Stimulated activated CD4-positive, alpha-beta T cell treated with anti-CD3 and anti-CD28 coated beads, Interleukin-2, amount 100 ng/mL, for 4 hours (primary cell): ENCODE measurements around the gene MAB21L1.

ENCODE experiments used
- DNase-seq: peaks from one replicate; pipeline ENCODE4 v3.0.0-alpha.2; 2020; ENCODE audit warnings: low read depth

The MAB21L1 gene

DNA sequence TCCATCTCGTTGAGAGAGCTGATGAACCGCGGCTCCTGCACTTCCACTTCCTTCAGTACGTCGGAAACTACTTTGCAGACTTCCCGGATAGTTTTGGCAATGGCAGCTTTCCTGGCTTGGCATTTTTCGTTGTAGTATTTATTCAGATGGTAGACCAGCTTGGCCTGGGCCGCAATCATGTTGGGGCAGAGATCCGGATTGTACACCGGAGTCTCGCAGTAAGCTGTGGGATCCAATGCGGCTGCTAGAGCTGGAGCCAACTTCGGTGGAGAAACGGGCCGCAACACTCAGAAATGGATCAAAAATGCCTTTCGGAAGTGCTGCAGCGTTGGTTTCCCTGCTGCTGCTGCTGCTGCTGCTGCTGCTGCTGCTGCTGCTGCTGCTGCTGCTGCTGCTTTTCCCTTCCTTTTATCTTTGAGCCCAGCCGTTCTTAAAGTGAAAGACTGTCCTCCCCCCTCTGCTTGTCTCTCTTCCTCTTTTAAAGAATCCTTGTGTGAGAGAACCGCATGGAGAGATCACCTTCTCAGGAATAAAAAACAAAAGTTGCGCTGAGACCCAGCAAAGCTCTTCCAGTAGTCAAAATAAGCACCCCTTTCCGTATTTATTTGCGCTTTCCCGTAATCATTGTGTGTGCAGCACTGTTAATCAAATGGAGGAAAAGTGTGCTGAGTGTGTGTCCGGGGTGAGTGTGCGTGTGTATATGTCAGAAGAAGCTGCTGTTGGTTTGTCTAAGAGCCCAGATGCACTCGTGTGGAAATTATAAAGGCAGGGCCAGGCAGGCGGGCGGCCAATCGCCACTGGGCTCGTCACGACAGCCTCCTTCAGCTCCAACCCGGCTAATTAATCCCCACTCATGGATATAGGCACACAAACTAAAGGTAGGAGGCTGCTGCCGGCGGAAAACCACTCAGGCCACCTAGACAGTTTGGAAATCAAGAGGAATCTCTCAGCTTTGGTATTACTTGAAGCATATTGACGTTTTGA lies at the start of gene MAB21L1:
MAB21L1 (minus strand) TSS at position 730 of the 984 bp plus-strand sequence; CDS start at position 179, 551 bp downstream.
- no peak for DNase-seq

DNA sequence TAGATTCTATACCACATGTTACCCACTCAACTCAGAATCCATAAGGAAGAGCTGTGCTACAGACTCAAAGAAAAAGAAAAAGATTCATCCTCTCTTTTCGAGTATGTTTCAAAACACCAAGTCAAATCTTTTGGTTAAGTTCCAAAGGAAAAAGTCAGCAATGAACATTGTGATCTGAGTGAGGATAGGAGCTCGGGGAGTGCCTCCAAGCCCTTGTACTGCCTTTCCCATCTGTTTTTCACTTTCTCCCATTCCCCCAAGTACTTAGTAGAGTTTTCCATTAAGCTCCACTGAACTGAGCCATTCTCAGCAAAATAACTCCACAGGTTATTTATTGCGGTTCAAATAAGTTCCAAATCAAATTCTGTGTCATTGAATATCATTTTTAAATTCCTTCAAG lies 47.7 kb upstream of the MAB21L1 start:
- DNase-seq, result no peak

DNA sequence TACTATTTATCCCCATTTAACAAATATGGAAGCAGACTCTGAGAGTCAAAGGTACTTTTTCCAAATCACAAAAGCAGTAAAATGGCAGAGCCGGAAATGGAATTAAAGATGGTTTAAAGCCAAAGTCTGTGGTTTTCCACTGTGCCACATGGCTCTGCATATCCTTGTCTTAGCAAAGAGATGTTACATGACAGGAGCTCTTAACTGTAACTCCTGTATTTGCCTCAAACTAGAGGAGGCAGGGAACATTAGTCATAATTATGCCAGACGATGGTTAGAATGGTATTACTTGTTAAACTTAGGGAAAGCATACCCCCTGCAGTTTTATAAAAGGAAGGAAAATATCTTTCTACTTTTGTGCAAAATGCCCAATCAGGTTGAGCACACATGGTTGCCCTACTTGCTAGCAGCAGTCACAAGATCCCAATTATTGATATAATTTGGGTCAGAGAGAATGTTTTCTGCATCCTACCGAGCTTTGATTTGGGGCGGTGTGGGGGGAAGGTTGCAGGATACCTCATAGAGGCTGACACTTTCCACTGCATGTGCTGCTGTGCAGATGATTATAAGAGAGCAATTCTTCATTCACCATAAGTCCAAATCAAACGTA lies 42.0 kb upstream of the MAB21L1 start:
- no peak for DNase-seq

DNA sequence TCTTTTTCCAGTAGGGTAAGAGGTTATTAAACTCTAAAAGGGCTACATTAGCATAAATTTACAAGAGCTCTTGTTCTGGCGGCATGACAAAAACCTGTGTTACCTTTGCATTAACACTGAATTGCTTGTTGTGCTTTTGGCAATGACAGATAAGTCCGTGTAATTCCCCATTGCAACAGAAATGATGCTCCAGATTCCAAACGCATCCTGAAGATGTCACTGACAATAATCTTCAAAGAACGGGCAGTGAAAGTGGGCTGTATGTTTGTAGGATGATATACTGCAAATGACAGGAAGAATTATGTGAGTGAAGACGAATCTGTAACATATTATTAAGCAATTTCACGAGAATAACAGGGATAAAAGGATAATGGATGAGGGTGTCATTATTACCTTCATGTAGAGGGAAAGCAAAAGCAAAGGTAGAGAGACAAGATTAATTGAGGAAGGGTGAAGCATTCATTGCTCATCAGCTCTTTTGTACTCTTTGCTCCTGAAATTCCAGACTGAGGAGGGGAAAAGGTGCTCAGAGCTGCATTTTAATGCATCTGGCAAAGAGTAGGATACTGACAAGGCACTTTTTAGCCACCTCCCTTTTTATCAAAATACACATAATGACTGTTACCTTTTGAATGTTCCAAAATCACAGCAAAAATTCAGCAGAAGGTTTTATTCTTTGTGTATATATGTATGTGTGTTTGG lies 38.5 kb upstream of the MAB21L1 start:
- DNase-seq, result no peak

DNA sequence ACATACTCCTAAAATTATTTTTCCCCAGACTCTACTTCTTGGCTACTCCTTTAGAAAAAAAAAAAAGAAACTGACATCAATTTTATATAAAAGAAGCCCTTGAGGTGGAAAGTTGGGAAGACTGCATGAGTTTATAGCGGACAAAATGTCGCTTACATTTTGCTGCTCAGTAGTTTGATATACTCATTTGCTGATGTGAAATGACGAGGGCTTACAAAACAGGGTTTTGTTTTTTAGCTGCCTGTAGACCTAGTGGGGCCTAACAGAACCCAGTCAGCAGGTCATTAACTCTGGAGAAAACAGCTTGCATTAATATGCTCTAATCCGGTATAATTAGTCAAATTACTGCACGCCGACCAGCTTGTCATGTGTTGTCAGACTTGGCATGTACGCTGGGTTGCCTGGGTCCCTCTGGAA lies 37.6 kb upstream of the MAB21L1 start:
- no peak for DNase-seq

DNA sequence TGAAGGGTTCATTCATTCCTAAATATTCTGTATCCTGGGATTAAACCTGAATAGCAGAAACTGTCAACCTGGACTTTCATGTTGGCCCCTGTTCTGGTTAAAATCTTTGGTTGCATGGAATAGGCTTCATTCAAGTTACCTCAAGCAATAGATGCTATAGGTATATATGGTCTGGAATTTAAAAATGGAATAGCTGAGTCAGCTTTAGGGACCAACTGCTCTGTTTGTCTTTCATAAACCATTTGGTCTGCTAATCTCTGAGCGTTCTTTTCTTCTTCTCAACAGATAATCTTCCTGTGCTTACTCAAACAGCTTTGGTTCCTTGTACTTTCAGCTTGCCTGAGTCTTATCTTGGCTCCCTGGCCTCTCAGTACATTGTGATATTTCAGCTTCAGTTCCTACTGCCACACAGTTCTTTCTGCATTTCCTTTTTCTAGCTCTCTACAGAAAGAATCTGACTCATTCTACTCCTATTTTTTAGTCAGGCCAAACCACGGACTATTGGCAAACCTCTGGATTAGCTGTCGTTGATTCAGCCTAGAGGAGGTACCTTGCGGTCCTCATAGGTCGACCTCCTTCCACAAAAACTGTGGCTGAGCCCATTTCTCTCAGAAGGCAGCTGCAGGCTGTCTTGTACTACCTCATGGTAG lies 35.9 kb upstream of the MAB21L1 start:
- no peak for DNase-seq

DNA sequence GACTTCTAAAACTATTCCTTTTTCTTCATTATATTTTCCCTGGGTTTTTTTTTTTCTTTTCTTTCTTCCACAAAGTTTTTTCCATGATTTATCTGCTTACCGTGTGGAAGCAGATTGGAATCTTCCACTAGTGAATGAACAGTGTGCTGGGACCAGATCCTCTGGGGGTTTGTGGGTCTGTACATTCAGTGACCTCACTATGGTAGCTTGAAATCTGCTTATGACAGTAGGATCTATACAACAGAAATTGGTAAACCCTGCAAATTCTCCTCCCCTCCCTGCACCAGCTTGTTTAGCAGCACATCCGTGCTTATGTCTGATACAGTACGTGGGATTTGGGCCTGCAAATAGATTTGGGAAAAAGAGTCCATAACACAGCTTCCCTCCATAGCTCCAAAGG lies 26.0 kb upstream of the MAB21L1 start:
- no peak for DNase-seq

DNA sequence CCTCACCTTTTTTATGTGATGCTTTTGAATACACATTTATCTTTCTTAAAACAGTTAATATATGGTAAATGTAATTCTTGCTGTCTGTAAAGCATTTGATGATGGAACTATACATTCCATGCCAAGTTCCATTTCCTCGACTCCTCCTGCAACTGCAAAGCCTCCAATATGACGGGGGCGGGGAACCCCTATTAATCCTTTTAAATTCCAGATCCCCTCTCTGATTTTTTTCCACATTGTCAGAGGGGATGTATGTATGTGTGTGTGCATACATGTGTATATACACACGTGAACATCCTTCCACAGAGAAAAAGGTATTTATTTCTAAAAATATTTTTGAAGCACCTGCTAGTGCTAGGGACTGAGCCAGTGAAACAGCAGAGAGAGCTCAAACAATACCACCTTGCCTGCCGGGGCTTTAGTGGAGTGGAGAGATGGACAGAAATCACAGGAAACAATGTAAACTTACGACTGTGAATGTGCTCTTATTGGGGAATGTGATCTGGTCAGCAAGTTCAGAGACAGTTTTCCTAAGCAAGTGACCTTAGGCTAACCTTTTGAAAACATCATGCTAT lies 25.3 kb upstream of the MAB21L1 start:
- no peak for DNase-seq

DNA sequence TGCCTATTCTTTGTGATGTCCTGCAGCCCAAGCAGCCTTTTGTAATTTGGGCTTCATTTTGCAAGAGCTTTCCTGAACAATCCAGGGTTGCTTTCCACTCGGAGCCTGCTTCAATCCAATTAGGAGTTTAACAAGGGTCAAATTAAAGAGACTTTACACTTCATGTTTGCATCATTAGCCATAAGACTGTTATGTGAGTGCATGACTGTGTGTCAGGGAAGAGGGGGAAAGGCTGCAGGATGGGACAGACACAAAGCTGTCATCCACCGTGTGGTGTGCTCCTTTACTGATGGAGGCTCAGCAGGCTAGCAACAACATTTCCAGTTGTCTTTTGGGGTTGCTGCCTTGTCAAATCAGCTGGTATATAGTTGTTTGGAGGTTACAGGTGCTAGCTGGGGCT lies 23.7 kb upstream of the MAB21L1 start:
- no peak for DNase-seq

DNA sequence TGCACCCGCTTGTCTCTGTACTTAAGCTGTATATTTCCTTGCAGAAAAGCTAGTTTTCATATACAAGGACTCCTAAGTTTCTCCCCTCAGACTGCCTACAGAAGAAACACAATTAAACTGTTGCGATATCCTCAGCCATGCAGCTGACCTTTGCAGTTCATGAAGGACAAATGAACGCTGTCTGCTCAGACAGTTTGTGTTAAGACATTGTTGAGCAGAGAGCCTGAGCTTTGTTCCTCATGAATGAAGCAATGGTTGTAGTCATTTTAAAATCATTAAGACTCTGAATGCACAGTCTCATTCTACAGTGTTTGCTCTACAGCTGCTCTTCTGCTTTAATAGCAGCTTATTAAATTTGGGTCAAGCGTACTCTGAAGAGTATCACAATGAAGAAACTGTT lies 23.2 kb upstream of the MAB21L1 start:
- no peak for DNase-seq

DNA sequence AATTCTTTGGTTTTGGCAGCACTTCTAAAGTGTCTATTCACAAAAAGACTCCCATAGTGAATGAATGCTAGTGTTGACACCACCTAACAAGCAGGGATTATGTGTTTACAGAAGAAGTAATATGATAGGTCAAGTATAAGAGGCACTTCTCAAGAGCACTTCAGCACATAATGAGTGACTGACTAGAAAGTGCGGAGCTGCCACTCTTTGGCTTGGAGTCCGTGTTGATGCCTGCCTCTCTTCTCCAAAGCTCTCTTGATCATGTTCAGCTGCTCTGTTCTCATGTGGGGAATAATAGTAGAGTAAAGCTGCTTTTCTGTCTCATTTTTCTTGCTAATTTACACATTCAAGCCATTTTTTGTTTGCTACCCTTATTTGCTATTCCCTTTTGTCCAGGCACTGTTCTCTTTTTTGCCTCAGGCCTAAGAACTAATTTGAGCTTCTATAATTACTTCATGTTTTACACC lies 22.7 kb upstream of the MAB21L1 start:
- DNase-seq, result no peak

DNA sequence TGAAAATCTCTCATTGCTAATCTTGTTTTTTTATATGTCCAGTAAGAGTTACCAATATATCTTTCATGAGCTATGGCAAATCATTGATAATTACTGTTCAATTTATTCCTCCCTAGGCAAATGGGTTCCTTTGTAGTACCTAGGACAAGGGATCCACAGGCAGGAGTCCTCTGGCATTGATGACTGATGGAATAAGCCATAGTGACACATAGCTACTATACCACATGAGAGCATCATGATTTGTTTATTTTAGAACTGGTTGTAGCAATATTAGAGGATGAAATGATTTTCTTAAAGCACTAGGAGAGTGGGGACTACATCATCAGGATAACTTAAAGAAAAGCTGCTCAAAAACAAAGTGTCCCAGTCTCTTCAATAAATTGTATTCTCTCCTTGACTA lies 21.7 kb upstream of the MAB21L1 start:
- DNase-seq, result no peak

DNA sequence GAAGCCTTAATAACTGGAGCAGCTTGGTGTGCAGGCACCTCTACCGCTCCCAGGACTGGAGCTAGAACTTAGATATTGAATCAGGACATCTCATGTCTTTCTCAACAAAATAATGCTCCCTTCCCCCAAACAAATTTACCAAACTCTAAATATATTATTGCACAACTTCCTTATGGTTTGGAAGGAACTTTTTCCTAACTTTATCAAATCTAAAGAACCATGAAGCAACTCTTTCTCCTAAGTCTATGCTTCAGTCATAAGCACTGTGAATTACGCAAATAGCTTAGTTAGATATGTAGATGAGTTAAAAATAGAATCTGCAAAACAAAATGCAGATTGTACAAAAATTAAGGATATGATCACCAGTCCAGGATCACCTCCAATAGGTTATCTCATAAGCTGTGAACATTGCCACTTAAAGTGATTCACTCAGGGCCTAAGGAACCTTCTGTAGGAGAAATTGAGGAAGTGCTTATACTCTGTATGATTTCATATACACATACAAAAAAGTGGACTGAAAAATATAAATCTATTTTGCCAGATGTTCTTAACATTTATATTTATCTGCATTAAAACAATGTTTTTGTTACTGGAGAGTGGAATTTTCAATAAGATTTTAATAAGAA lies 20.4 kb upstream of the MAB21L1 start:
- DNase-seq, result no peak

DNA sequence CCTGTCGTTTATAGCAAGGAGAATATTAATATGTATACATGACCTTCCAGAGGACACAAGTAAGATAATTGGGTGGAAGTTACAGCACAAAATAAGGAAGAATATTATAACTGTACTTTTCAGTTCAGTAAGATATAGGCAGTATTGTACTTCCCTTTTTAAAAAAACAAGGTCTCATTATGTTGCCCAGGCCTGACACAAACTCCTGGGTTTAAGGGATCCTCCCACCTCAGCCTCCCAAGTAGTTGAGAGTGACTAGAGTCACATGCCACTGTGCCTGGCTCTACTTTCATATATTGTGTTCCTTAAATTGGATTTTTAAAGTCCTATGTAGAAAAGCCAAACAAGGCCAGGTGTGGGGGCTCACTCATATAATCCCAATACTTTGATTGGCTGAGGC lies 19.5 kb upstream of the MAB21L1 start:
- DNase-seq, result no peak

DNA sequence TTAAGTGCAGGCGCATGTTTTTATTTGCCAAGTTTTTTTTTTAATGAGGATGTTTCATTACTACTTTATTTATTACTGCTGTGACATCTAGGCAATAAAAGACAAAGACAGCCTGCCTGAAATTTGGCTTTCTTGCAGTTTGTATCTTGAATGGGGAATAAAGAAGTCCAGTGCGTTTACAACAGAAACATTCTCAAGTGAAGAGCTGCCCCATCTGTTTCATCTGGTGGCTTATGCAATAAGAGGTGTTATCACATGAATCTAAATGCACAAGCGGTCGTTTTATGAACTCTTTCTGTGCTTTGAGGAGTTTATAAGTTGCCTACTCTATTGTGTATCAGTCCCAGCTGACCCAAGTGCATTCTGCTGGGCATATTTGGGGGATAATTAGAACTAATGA lies 12.6 kb upstream of the MAB21L1 start:
- DNase-seq, result no peak

DNA sequence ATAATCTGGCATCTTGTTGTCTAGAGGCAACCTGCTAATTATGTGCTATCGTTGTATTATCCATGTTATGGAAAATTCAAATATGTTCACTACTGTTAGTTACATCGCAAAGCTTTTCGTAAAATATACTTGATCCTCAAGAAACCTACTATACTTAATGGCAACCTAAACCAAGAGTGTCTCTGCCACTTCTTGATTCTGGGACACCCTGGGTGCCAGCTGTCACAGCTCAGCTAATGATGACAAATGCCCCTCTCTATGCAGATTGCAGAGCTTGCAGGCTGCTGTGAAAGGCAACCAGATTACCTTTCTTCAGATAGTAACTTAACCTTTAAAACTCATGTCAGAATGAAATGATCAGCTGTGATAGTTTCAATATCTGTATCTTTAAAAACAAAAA lies 8.9 kb upstream of the MAB21L1 start:
- no peak for DNase-seq

DNA sequence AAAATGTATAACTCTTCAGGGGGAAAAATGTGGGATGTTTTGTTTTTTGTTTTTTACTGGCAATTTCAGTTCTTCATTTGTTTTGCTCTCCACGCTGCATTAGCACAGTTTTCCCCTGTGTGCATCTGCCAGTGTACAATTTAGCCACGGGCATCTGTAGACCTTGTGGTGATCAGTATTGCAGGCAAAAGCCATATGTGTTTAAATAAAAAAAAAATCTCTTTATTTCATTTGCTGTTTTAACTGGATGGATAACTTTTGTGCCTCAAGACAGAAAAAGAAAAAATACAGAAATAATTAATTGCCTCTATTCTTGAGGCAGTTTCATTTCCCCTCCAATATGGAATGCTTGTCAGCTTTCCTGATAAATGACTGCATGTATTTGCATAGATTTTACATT lies 7.9 kb upstream of the MAB21L1 start:
- no peak for DNase-seq

DNA sequence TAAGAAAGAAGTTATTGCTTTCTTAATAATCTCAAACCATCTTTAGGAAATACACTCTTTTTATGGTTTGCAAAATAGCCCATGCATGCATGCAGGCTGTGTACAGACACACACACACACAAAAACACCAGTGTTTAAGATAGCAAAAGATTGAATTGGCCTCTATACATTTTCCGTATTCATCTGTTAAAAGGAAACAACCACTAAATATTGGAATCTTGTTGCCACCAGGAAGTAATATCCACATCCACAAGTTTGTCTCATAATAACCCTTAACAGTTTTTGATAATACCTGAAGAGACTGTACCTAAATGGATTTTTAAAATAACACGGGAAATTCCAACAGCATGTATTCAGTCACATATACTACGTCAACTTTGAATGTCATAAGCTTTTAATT lies 7.3 kb upstream of the MAB21L1 start:
- DNase-seq, result no peak

DNA sequence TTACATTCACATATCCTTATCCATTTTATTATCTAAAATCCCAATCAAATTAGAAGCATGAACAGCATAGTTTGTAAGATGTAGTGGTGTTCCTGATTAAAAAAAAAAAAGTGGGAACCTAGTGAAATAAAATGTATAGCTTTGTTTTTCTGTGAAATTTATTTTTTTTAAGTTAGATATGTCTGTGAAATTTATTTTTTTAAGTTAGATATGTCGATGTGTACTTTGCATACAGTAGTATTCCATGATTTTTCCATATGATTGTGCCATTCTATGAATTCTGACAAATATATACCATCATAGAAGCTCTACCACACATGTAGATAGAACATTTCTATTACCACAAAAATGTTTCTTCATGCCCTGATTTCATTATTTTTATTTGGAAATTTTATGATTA lies 6.0 kb upstream of the MAB21L1 start:
- DNase-seq, result no peak

DNA sequence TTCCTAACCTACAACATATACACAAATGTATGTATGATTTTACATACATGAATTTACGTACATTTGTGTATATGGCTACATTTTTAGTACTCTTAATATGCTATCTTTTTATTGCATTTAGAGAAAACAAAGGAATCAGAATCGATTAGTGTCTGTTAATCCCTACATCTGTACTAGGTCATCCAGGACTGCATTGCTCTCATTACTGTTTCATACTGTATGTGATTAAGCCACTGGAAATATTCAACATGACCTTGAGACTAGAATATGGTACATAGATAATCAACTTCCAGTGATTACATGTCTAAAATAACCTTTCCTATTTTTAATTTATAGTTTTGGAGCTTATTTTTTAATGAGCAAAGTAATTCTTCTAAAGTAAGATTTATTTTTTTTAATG lies 5.3 kb upstream of the MAB21L1 start:
- DNase-seq, result no peak

DNA sequence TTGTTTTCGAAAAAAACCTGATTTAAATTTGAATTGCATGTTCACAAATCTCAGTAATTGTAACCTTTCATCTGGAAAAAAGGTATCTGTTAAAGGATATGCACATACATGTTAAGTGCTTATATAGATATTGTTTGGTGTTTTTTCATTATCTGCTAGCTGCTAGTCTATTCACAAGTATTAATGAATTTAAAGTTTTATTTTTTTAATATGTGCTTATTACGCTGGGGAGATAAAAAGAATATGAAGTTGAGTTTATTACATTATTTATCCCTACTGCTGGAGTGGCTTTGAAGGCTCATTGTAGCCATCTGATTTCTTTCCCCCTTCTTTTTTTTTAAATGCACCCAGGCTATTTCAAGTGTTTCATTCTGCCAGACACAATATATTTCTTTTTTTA lies 3.9 kb upstream of the MAB21L1 start:
- DNase-seq, result no peak
